Stomach (tissue), 9 donors: Measurements from ENCODE around the gene CRYBB1. TPM values are rescaled to one million over a fixed set of nuclear protein-coding genes. Genes with fewer than 3 reads are reported as not detected.

ENCODE experiments used
- DNase-seq, 2 donors: peaks; one replicate each; pipeline versions ENCODE4 v3.0.0 to v3.0.0-alpha.2; 2013 to 2019
- H3K27ac ChIP-seq, 5 donors: fragments of 200-600 bp in 4 of 5; sonication (generic) in 4 of 5; one replicate each; pipeline ENCODE4 v1.5.1; 2013 to 2019; ENCODE audit warnings: mild to moderate bottlenecking in 1 of 5, moderate library complexity in 1 of 5
- H3K27me3 ChIP-seq, 3 donors: fragments of 200-600 bp; sonication (generic); one replicate each; pipeline ENCODE4 v1.5.1; 2017 to 2019; ENCODE audit warnings: mixed run types in 1 of 3
- H3K36me3 ChIP-seq, 4 donors: fragments of 200-600 bp; sonication (generic); 1 replicate in 3 of 4; 2 replicates in 1 of 4; pipeline ENCODE4 v1.5.1; 2016 to 2019
- H3K4me1 ChIP-seq, 4 donors: fragments of 200-600 bp; sonication (generic); one replicate each; pipeline ENCODE4 v1.5.1; 2016 to 2019
- H3K4me3 ChIP-seq, 4 donors: fragments of 200-600 bp; sonication (generic) in 3 of 4; one replicate each; pipeline ENCODE4 v1.5.1; 2016 to 2019; ENCODE audit warnings: mild to moderate bottlenecking in 1 of 4
- H3K9me3 ChIP-seq, 4 donors: fragments of 200-600 bp; sonication (generic); one replicate each; pipeline ENCODE4 v1.5.1; 2016 to 2019
- CTCF ChIP-seq, 7 experiments: fragments of 450-650 bp in 4 of 7; fragments of 200-600 bp in 3 of 7; sonication (generic) in 3 of 7; IDR thresholded peaks; one replicate each; pipeline ENCODE4 v1.5.1; 2016 to 2019; ENCODE audit warnings: antibody characterized with exemption in 7 of 7, control low read depth in 2 of 7, mild to moderate bottlenecking in 1 of 7
- EP300 ChIP-seq: sonication (generic); formaldehyde crosslinking; IDR thresholded peaks from one replicate; pipeline ENCODE4 v1.6.1; 2017; ENCODE audit warnings: antibody characterized with exemption
- POLR2A ChIP-seq, 4 donors: fragments of 450-650 bp; IDR thresholded peaks; one replicate each; pipeline ENCODE4 v1.6.1; 2016; ENCODE audit warnings: antibody characterized with exemption in 4 of 4, control low read depth in 2 of 4, mild to moderate bottlenecking in 1 of 4, moderate library complexity in 1 of 4
- POLR2AphosphoS5 ChIP-seq, 3 donors: sonication (generic); formaldehyde crosslinking; IDR thresholded peaks; one replicate each; pipeline ENCODE4 v1.6.1; 2016; ENCODE audit warnings: antibody characterized with exemption in 3 of 3
- WGBS, 5 donors: extraction: QIAGEN DNeasy Blood & Tissue Kit in 3 of 5; methylation state at CpG; one replicate each; pipeline versions ENCODE4 v1.1.5 to v1.1.7; 2013 to 2018; 5-methylcytosine and 5-hydroxymethylcytosine counted together
- intact Hi-C: fragments of 100-400 bp; cut with DNase I; formaldehyde crosslinking; loops from one replicate; pipeline ENCODE4 v1.15.1; 2023; ENCODE audit warnings: low total_unique reads
- polyA plus RNA-seq, 3 donors: library from polyadenylated mRNA; stranded (reverse); fragments of 200-250 nt; gene quantifications; one replicate each; pipeline ENCODE4 v1.2.3, GENCODE V29; 2013
- total RNA-seq, 5 donors: library from RNA; depleted of rRNA; stranded (reverse); fragments of >200 nt; gene quantifications; one replicate each; pipeline versions ENCODE4 v1.1.0 to v1.2.3, GENCODE V29; 2014 to 2016
- donor health status: healthy with polysubstance abuse.
- donor health status: Bipolar disorder and iron deficiency.
- donor health status: healthy.

CRYBB1 gene
- total and polyA plus RNA-seq, 8 donors = 0.20 to 1.2 (median 0.62) TPM; not detected in 4

GRCh38 chr22:26609287-26609686 lies 8.5 kb downstream of the CRYBB1 start:
- no peak overlapping the region for H3K27ac ChIP-seq
- TF ChIP-seq EP300 = no peak
- no peak for TF ChIP-seq CTCF (IDR thresholded peaks at IDR 0.05)
- TF ChIP-seq POLR2A (IDR thresholded peaks at IDR 0.05) = no peak
- no peak for TF ChIP-seq POLR2AphosphoS5 (IDR thresholded peaks at IDR 0.05)
- no peaks in the 10 kb centered on the region for H3K36me3 ChIP-seq
- H3K9me3 ChIP-seq = no peaks in the 10 kb centered on the region
- WGBS, 5 donors = 78 to 93% (median 90%) methylated on average over 2 of the region's 2 CpGs
- intact Hi-C loops = no loop called here
- DNase-seq = no peak
- H3K27me3 ChIP-seq = peaks cover 0 to 19% (median 0%) of the 10 kb centered on the region in 3 donors
- no peak overlapping the region for H3K4me3 ChIP-seq
- H3K4me1 ChIP-seq = no peaks in the 10 kb centered on the region

- Histone ChIP-seq H3K27me3 (peaks cover 0 to 10% (median 0%) of the 10 kb centered on the region in 3 donors), H3K4me1 (no peaks in the 10 kb centered on the region), H3K27ac (no peak overlapping the region), H3K9me3 (no peaks in the 10 kb centered on the region), H3K4me3 (no peak overlapping the region), H3K36me3 (no peaks in the 10 kb centered on the region)
- no peak for DNase-seq
- WGBS, 5 donors = 18 to 35% (median 26%) methylated on average over 2 of the region's 2 CpGs
- TF ChIP-seq POLR2AphosphoS5 (IDR thresholded peaks at IDR 0.05) (no peak), EP300 (no peak), CTCF (IDR thresholded peaks at IDR 0.05) (no peak), POLR2A (IDR thresholded peaks at IDR 0.05) (no peak)
- intact Hi-C loops = no loop called here
Measured at GRCh38 chr22:26608129-26608528, 9.7 kb downstream of the CRYBB1 start.

GRCh38 chr22:26606611-26607010 lies 11.2 kb downstream of the CRYBB1 start:
- Histone ChIP-seq H3K9me3 (no peaks in the 10 kb centered on the region), H3K27ac (no peak overlapping the region), H3K4me3 (no peak overlapping the region), H3K27me3 (no peaks in the 10 kb centered on the region), H3K4me1 (no peaks in the 10 kb centered on the region), H3K36me3 (no peaks in the 10 kb centered on the region)
- DNase-seq = no peak
- TF ChIP-seq POLR2A (IDR thresholded peaks at IDR 0.05) (no peak), CTCF (IDR thresholded peaks at IDR 0.05) (no peak), POLR2AphosphoS5 (IDR thresholded peaks at IDR 0.05) (no peak), EP300 (no peak)
- WGBS, 5 donors = 81 to 92% (median 91%) methylated on average over 4 of the region's 4 CpGs
- intact Hi-C loops = no loop called here

GRCh38 chr22:26604368-26604767 lies 13.5 kb downstream of the CRYBB1 start:
- WGBS, 5 donors = 76 to 89% (median 82%) methylated on average over 1 of the region's 1 CpG
- no peaks in the 10 kb centered on the region for H3K27me3 ChIP-seq
- intact Hi-C loops = no loop called here
- no peak overlapping the region for H3K4me3 ChIP-seq
- H3K36me3 ChIP-seq = no peaks in the 10 kb centered on the region
- no peak overlapping the region for H3K27ac ChIP-seq
- H3K4me1 ChIP-seq = no peaks in the 10 kb centered on the region
- H3K9me3 ChIP-seq = no peaks in the 10 kb centered on the region
- TF ChIP-seq POLR2AphosphoS5 (IDR thresholded peaks at IDR 0.05) (no peak), CTCF (IDR thresholded peaks at IDR 0.05) (no peak)
- no peak for DNase-seq
